ENCODE measurements around the gene RUBCN.
"Not testable (repeated sequence)": the region's sequence is repeated elsewhere in the genome, so short reads cannot be mapped to it uniquely, and the experiment has no call there.

The RUBCN gene

GRCh38 chr3:197656129-197656528 is 80.6 kb downstream of the RUBCN start:
- not testable (repeated sequence) for DNase-seq

GRCh38 chr3:197654998-197655330 is 81.7 kb downstream of the RUBCN start:
- DNase-seq, result not testable (repeated sequence)

- not testable (repeated sequence) for DNase-seq
Measured at GRCh38 chr3:197654090-197654997, 82.4 kb downstream of the RUBCN start.

GRCh38 chr3:197652860-197653259 is 83.8 kb downstream of the RUBCN start:
- DNase-seq, result not testable (repeated sequence)

- not testable (repeated sequence) for DNase-seq
Measured at GRCh38 chr3:197647649-197648048, 89.1 kb downstream of the RUBCN start.

- not testable (repeated sequence) for DNase-seq
Measured at GRCh38 chr3:197647191-197647590, 89.5 kb downstream of the RUBCN start.

GRCh38 chr3:197646294-197646693 is 90.4 kb downstream of the RUBCN start:
- DNase-seq, result not testable (repeated sequence)

GRCh38 chr3:197637556-197637955 is 99.1 kb downstream of the RUBCN start:
- not testable (repeated sequence) for DNase-seq

- not testable (repeated sequence) for DNase-seq
Measured at GRCh38 chr3:197631989-197632388, 104.7 kb downstream of the RUBCN start.

- not testable (repeated sequence) for DNase-seq
Measured at GRCh38 chr3:197630766-197631165, 105.9 kb downstream of the RUBCN start.

GRCh38 chr3:197629286-197629685 is 107.4 kb downstream of the RUBCN start:
- not testable (repeated sequence) for DNase-seq

- not testable (repeated sequence) for DNase-seq
Measured at GRCh38 chr3:197627772-197628523, 108.8 kb downstream of the RUBCN start.

GRCh38 chr3:197627158-197627771 is 109.4 kb downstream of the RUBCN start:
- DNase-seq, result not testable (repeated sequence)

GRCh38 chr3:197626404-197627157 is 110.1 kb downstream of the RUBCN start:
- not testable (repeated sequence) for DNase-seq

- DNase-seq, result not testable (repeated sequence)
Measured at GRCh38 chr3:197621478-197621877, 115.2 kb downstream of the RUBCN start.

All from NCI-H1436 treated with DMSO at 0.1 percent for 48 hours (cell line).